SIG-M5 treated with dmso at 0.1 percent for 504 hours (cell line): ENCODE data around the gene CXCL11.
"Not testable (repeated sequence)": the region's sequence is repeated elsewhere in the genome, so short reads cannot be mapped to it uniquely, and the experiment has no call there.

Experiments
- DNase-seq: peaks from one replicate; lab custom pipeline; 2025; ENCODE audit not compliant: unreplicated experiment; lab: John Stamatoyannopoulos, UW

CXCL11 gene

GRCh38 chr4:76035799-76036380 is at the start of gene CXCL11:
TSS of gene CXCL11 (minus strand) at chr4:76036070. CDS start at chr4:76035987, 83 bp downstream.
- DNase-seq, result no peak

DNA sequence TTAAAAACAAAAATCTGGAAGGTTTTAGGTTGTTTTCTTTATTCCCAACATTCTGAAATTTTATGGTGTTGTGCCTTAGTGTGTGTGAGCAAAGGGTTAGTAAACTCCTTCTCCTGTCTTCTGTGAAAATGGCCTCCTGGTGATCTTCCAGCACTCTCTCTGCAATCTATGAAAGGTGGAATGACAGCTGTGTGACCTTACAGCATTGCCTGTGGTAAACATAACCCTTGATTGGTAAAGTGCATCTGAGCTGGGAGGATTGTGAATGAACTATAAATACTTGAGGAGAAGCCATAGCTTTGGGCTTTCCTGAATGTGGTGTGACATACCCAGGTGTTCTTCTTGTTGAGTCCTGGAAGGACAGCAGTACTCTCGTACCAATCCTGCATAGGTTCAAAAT is 48.7 kb upstream of the CXCL11 start:
- DNase-seq, result no peak

GRCh38 chr4:76083386-76083988 is 47.6 kb upstream of the CXCL11 start:
- DNase-seq, result no peak

DNA sequence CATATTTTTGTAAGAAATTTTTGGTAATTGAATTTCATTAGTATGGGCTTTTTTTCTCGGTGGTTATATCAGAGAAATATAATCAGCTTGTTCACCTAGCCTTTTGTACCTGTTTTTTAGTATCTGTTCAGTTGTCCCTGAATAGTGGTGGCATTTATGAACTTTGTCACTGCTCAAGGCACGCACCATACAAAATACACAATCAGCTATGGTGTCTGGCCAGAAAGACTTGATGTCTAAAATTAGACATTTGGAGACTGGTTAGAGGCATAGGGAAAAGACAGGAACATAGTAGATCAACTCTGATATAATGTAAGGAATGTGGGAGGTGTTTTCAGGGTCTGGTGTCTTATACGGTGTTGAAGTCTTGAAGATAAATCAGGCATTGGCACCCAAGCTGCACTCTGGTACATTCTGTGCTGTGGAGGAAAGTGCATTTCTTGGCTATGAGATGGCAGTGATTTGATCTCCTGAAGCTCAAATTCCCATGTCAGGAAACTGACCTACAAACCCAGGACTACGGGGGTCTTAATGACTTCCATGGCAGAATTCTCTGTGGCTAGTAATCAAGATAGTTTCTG is 42.3 kb upstream of the CXCL11 start:
- no peak for DNase-seq

- no peak for DNase-seq
Measured at GRCh38 chr4:76074993-76075600, 39.2 kb upstream of the CXCL11 start.

DNA sequence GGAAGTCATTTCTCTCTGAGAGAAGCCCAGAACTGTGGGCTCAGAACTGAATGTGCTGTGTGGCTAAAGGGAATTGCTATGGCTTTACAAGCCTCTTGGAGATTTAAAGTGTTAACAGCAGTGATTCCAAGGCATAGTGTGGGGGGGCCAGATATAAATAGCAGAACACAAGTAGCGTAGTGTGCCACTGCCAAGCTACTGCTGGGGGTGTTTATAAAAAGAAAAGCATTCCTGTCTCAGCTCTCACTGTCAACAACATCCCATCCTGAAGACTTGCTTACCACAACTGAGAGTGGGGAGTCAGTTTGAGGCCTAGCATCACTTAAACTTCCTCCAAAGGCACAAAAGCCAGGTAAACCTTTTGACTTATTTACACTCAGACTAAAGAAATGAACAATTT is 38.6 kb upstream of the CXCL11 start, which contains the start of gene ART3:
Gene ART3, plus strand, starts transcription at position 242 of the 400 bp plus-strand sequence. CDS start 1,181 bp downstream, outside the sequence.
- no peak for DNase-seq

DNA sequence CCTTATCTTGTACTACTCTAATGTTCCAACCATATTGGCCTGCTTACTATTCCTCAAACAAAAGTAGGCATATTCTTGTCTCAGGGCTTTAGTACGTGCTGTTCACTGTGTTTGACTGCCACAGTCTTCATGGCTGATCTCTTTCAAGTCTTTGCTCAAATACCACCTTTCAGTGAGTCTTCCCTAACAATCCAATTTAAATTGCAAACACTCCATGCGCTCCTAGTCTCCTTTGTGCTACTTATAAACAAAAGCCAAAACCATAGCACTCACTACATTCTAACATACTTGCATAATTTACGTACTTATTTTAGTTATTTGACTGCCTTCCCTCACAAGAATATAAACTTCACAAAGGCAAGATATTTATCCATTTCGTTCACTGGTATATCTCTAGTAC is 36.9 kb upstream of the CXCL11 start:
- DNase-seq, result no peak

- DNase-seq, result peak; percentile 73
Measured at GRCh38 chr4:76067652-76068286, 31.9 kb upstream of the CXCL11 start.

- no peak for DNase-seq
Measured at GRCh38 chr4:76066546-76066945, 30.7 kb upstream of the CXCL11 start.

DNA sequence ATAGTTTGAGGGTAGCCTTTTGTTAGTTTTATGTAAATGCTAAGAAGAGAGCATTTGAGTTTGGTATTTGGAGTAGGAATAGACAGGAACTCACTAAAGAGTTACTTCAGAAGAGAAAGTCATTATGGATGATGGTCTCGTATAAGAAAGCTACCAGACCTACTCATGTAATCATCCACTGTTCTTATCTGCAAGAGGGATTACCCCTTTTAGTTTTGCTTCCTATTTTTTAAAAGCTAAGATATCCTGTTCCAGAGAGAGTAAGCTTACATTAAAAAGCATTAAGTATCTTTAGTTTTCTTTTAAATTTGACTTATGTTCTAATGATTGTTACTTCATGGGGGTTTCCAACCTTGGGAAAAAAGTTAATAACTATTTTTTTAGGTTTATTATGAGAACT is 26.1 kb upstream of the CXCL11 start:
- peak; percentile 68 for DNase-seq

GRCh38 chr4:76061421-76061820 is 25.6 kb upstream of the CXCL11 start:
- DNase-seq, result no peak

DNA sequence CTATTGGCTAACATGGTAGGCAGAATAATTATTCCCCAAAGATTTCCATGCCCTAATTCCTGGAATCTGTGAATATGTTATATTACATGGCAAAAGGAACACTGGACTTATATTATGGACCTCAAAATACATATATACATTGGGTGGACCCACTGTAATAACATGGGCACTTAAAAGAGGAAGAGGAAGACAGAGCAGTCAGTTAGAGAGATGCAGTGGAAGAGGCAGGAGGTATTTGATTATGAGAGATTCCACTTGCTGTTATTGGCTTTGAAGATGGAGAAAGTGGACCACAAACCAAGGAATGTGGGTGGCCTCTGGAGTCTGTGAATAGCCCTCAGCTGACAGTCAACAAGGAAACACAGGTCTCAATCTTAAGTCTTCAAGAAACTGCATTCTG is 24.6 kb upstream of the CXCL11 start:
- DNase-seq, result peak; percentile 34

- DNase-seq, result peak; percentile 89
Measured at GRCh38 chr4:76059750-76060149, 23.9 kb upstream of the CXCL11 start.

- peak; percentile 44 for DNase-seq
Measured at GRCh38 chr4:76058888-76059426, 23.1 kb upstream of the CXCL11 start.

- no peak for DNase-seq
Measured at GRCh38 chr4:76058302-76058701, 22.4 kb upstream of the CXCL11 start.

- DNase-seq, result no peak
Measured at GRCh38 chr4:76055421-76055820, 19.6 kb upstream of the CXCL11 start.

GRCh38 chr4:76055016-76055415 is 19.1 kb upstream of the CXCL11 start:
- peak; percentile 33 for DNase-seq

DNA sequence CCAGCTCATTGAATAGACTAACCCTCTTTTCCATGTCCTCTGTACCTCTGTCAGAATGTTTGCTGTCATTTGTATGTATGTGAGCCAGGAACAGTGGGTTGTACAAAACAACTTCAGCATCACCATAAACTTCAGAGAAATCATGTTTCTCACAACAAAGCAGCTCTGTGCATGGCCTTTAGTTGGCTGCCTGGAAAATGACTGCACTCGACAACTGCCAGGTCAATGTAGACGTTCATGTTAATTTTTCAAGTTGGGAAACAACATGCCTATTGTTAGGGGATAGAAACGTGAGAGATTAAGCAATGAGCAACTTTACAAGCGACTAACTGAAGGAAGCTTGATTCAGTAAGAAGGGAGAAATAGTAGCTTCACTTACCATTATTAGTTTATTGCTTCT is 17.9 kb upstream of the CXCL11 start:
- DNase-seq, result peak; percentile 78

GRCh38 chr4:76050560-76051050 is 14.7 kb upstream of the CXCL11 start:
- not testable (repeated sequence) for DNase-seq

- DNase-seq, result not testable (repeated sequence)
Measured at GRCh38 chr4:76049860-76050416, 14.1 kb upstream of the CXCL11 start.

- DNase-seq, result not testable (repeated sequence)
Measured at GRCh38 chr4:76044686-76045085, 8.8 kb upstream of the CXCL11 start.
